PFSK-1 (cell line): ENCODE results near the gene PTGR3.

Experiments used
- FOXP2 ChIP-seq: optimal IDR thresholded peaks from 2 replicates; pipeline ENCODE3; 2011; ENCODE audit warnings: borderline replicate concordance, control low read depth, inconsistent platforms; ENCODE audit not compliant: insufficient read depth; ENCODE audit errors: extremely low read length, extremely low read depth
- POLR2AphosphoS5 ChIP-seq: IDR thresholded peaks from 2 replicates; pipeline ENCODE4 v1.6.1; 2012; ENCODE audit warnings: low read depth, mild to moderate bottlenecking, control low read depth, low read length, moderate library complexity
- REST ChIP-seq, 2 experiments: IDR thresholded peaks; 2 replicates each; pipeline versions ENCODE4 v1.6.1 to v1.8.0; 2011 to 2012; ENCODE audit warnings: low read depth in 2 of 2, low read length in 2 of 2, control low read depth in 1 of 2, inconsistent platforms in 1 of 2, mild to moderate bottlenecking in 1 of 2, moderate library complexity in 1 of 2; ENCODE audit not compliant: insufficient read depth in 1 of 2
- SIN3A ChIP-seq: IDR thresholded peaks from 2 replicates; pipeline ENCODE4 v1.6.1; 2012; ENCODE audit warnings: mild to moderate bottlenecking, low read length, moderate library complexity, borderline replicate concordance; ENCODE audit not compliant: insufficient read depth
- TAF1 ChIP-seq: IDR thresholded peaks from 2 replicates; pipeline ENCODE4 v1.6.1; 2012; ENCODE audit warnings: low read length, control low read depth, borderline replicate concordance; ENCODE audit not compliant: insufficient read depth

PTGR3 gene

DNA sequence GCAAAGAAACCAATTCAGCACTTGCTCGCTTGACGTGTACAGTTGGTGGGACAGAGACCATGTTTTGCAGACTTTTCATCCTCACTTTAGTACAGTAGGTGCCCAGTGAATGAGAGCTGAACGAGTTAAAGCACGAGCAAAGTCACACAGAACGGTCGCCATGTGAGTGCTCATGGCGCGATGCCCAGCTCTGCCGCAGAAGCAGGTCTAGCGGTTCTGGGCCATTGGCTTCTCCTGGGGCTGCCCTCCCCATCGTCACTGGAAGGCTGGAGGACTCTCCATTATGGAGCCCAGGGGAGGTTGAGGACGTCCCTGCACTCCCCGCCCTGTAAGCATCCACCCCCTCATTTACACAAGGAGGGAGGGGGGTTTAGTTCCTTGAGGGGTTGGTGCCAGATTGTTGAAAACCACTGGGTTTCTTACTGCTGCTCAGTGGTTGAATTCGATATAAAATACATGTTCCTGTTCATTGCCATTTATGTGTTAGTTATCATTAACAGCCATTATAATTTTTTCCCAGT lies 24.9 kb downstream of the PTGR3 start:
- TF ChIP-seq SIN3A (no peak), POLR2AphosphoS5 (no peak), TAF1 (no peak), REST (IDR thresholded peaks at IDR 0.05; ENCODE audit: insufficient read depth in 1 of 2, low read depth in 2 of 2, low read length in 2 of 2) (no peak), FOXP2 (no peak)

- TF ChIP-seq SIN3A (no peak), REST (IDR thresholded peaks at IDR 0.05; ENCODE audit: insufficient read depth in 1 of 2, low read depth in 2 of 2, low read length in 2 of 2) (no peak), FOXP2 (no peak), POLR2AphosphoS5 (no peak), TAF1 (no peak)
Observed at GRCh38 chr18:75183524-75183923, 25.4 kb downstream of the PTGR3 start.

GRCh38 chr18:75179819-75180600 lies 28.9 kb downstream of the PTGR3 start:
- no peak for TF ChIP-seq SIN3A
- TF ChIP-seq FOXP2, result no peak
- TF ChIP-seq REST (IDR thresholded peaks at IDR 0.05; ENCODE audit: insufficient read depth in 1 of 2, low read depth in 2 of 2, low read length in 2 of 2), result no peak
- TF ChIP-seq POLR2AphosphoS5, result no peak
- no peak for TF ChIP-seq TAF1

DNA sequence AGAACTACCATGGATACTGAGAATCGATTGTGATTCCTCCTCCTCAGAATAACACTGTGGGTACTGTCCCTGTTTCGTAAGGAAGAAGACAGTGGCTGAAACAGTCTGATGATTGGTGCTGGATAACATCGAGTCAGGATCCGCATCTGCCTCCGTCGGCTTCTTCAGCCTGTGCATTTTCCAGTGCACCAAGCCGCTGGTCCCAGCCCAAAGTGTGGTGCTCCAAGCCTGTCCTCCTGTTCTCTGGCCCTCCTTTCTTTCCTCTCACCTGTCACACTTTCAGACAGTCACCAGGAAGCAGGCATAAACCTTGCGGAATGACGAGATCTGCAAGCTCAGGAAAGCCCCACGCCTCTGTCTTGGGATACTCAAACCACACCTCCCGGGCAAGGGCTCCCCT lies 30.6 kb downstream of the PTGR3 start:
- TF ChIP-seq TAF1 (no peak), FOXP2 (no peak), SIN3A (no peak), REST (IDR thresholded peaks at IDR 0.05; ENCODE audit: insufficient read depth in 1 of 2, low read depth in 2 of 2, low read length in 2 of 2) (no peak), POLR2AphosphoS5 (no peak)

GRCh38 chr18:75176849-75177248 lies 32.1 kb downstream of the PTGR3 start:
- TF ChIP-seq TAF1, result no peak
- TF ChIP-seq SIN3A, result no peak
- TF ChIP-seq FOXP2, result no peak
- no peak for TF ChIP-seq POLR2AphosphoS5
- no peak for TF ChIP-seq REST (IDR thresholded peaks at IDR 0.05; ENCODE audit: insufficient read depth in 1 of 2, low read depth in 2 of 2, low read length in 2 of 2)
